ENCODE data around the gene PDZRN3.

The PDZRN3 gene

GRCh38 chr3:73379465-73379864 is 245.3 kb downstream of the PDZRN3 start:
- no peak for DNase-seq

DNA sequence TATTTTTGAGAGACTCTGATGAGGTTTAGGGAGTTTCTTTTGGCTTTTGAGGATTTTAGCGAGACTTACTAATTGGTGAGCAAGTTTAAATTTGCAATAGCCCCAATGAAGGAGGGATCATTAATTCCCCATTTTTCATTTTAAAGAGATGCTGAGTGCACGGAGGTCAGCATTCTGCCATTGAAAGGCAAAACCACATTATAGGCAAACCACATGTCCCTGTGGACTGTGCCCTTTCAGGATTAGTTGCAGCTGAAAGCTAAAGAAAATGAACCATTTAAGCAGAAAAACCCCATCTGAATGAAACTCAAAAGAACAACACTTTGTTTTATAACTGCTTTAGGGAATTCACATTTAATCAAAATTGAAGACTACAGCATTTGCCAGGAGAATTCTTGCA is 246.5 kb downstream of the PDZRN3 start:
- no peak for DNase-seq

DNA sequence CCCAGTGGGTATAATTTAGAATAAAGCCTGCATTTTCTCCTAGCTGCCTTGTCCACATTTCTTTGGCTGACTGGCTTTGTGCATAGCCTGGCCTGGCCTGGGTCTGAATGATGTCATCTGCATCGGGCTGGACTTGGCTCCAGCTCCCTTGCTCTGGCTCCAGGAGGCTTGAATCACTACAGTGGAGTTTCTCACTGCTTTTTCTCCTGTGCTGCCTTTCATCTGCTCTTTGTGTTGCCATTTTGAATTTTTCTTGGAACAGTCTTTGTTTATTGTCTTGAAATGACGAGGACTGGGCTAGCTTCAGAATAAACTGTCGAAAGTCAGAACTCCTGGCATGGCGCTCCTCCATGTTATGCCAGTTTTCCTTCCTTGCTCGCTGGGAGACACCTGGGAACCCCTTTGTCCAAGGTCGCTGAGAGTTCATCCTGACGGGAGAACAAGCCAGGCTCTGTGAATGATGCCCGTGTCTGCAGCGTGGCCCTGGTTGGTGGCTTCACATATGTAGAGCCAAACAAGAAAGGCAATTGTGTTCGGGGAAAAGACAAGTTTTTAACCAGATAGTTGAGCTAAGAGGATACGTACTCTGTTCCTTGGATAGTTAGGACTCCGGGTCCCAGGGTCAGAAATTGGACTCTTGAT is 258.9 kb downstream of the PDZRN3 start:
- no peak for DNase-seq

DNA sequence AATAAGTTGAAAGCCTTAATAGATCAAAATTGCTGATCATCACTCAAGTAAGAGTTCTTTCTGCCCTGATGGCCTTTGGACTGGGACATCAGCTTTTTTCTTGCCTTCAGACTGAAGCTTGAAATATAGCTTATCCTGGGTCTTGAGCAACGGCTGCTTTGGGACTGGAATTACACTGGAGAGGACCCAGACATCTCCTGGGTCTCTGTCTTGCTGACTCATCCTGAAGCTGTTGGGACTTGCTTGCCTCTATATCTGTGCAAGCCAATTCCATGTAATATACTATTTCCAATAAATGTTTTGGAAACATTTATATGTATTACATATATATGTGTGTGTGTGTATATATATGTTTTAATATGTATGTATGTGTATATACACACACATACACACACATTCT is 260.2 kb downstream of the PDZRN3 start:
- DNase-seq: no peak

- no peak for DNase-seq
These were observed 261.6 kb downstream of the PDZRN3 start for GRCh38 chr3:73363093-73363492.

DNA sequence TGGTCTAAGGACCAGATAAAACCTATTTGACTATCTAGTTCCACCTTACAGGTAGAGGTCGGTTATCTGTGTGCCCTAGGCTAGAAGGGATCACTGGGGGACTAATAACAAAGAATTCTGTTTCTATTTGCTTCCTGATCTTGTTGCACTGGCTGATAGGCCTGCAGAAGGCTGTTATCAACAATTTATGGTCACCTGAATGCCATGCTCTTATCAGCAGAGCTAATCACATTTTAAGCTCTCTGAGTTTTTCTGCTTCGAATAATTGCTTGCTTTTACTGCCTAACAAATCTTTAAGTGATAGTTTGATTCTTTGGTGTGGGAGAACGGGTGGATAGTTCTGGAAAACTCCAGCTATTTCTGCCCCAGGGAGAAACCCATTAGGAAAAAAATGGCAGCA is 263.1 kb downstream of the PDZRN3 start:
- no peak for DNase-seq

- DNase-seq: no peak
These were observed 271.0 kb downstream of the PDZRN3 start for GRCh38 chr3:73353649-73354217.

- DNase-seq: no peak
These were observed 271.7 kb downstream of the PDZRN3 start for GRCh38 chr3:73352841-73353645.

DNA sequence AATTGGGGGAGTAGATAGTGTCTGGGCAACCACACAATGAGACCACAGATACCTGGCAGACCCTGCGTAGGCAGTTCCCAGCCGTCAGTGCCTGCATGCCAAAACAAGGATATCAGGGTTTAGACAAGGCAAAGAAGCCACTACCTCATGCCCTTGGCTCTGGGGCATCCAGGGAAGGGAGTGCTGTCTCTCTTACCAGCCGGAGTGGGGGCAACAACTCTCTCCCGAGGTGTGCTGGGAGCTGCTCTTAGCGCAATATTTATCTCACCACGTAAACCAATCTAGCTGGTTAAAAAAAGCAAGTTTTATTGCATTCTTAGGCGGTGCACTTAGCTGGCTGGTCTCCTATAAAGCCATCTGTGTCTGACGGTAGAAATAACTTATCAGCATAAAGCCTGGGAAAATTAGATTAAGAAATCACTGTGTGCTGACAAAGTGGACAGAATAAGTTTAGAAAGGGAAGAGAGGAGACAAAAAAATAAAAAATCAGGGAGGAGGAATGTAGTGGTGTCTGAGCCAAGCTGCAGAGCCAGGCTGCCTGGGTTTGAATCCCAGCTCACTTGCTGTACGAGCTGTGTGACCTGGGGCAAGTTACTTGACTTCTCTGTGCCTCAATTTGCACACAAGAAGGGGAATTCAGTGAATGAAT is 273.2 kb downstream of the PDZRN3 start:
- DNase-seq: no peak

DNA sequence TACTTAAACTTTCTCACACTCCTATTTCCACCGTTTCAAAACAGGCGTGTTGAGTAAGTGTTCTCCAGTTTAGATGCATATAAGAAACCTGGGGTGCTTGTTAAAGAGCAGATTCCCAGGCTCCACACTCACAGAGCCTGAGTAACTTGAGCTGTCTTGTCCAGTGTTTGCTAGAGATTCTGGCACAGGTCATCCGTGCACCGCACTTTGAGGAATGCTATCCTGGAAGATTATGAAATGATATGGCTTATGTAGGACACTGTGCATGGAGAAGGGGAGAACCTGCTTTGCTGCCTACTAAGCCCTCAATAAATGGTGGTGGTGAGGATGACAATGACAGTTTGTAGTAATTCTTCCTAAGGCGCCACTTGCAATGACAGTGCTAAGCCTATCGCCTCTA is 273.7 kb downstream of the PDZRN3 start:
- DNase-seq: no peak

DNA sequence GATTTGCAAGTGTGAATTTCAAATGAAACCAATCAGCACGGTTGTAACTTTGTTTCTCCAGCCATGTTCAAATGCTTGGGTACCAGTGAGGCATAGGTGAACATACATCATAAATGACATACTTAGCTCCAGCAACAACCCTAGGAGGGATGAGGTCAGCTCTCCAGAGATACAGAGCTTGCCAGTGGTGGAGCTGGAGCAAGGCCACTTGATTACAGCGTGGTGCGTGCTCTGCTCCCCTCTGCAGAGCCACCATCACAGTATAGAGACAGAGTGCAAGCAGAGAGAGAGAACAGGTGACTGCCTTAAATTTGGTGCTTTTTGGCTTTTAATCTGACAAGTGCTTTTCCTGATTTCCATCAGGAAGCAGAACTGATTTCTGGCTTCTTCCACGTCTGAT is 275.1 kb downstream of the PDZRN3 start:
- DNase-seq: no peak

DNA sequence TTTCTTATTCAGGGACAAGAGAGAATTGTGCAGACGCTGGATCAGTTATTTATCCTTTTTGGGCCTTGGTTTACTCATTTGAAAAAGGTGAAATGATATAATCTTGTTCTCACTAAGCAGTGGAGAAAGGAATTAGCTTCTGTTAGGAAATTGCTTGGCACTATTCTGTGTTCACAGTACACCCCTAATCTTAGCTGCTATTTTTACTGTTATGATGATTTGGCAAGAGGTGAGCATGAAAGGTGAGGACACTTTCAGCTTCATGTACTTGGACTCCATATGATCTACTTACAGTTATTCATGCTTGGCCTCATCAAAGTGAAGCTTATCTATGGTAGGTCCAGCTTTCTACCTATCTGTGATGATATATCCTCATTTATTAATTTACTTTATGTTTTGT is 282.7 kb downstream of the PDZRN3 start:
- no peak for DNase-seq

DNA sequence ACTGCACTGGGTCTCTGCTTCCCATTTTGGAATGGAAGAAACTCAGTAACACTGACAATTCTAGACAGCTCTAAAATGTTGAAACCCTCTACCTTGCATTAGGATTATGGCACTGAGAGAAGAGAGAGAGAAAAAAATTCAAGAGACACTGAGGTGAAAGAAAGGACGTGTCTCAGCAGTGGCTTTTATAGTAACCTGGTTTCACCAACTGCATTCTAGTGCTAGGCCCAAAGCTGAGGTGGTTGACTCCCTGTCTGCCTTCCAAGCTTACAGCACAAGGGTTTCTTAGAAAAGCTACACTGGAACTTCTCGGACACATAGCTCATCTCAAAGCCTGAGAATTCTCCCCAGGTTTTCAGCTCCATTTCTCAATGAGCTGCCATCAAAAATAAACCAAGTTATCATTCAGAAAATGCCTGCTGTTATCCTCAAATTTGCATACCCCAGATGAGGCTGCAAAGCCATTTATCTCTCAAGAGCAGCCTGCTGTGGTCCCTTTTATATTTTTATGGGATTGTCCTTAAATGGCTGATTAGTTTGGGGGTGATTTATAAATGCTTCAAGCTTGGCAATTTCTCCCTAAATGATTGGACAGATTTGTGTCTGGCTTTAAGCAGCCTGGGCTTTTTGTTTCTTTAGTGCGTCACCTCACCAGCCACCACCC is 283.3 kb downstream of the PDZRN3 start:
- DNase-seq: no peak

DNA sequence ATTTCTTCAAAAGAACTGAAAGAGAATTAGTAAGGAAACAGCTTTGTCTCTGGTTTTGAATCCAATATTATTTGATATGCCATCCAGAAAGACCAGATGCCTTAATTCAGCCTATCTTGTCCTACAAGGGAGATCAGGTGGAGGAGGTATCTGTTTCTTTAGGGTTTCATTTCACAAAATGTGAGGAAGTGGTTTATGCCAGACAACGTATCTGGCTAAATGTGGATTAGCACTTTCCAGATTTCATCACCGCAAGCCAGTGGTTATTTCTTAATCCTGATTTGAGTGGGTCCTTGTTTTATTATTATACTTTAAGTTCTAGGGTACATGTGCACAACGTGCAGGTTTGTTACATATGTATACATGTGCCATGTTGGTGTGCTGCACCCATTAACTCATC is 292.2 kb downstream of the PDZRN3 start:
- DNase-seq: peak; percentile 13 to 20
